H1 (cell line): ENCODE data around the gene EXD3. TPM values are rescaled to one million over a fixed set of nuclear protein-coding genes. Genes with fewer than 3 reads are reported as not detected.

Source experiments
- CBX5 ChIP-seq: fragments of 300-800, 300-1000 bp; sonication (generic); IDR thresholded peaks from 2 replicates; pipeline ENCODE4 v1.7.1; 2016; ENCODE audit warnings: antibody characterized with exemption, low read length, low read depth
- HDAC6 ChIP-seq: IDR thresholded peaks from one replicate; pipeline ENCODE4 v1.7.1; 2012; ENCODE audit warnings: low read depth, mild to moderate bottlenecking, inconsistent platforms, low read length, moderate library complexity
- ZNF274 ChIP-seq: IDR thresholded peaks from 2 replicates; pipeline ENCODE4 v1.7.0; 2012; ENCODE audit warnings: low read length, borderline replicate concordance; ENCODE audit errors: extremely low read depth
- polyA plus RNA-seq, 7 experiments: library from polyadenylated mRNA; depleted of rRNA in 3 of 7; stranded (reverse) in 5 of 7; unstranded in 2 of 7; fragments of >200 nt in 5 of 7; fragments of 200-250 nt in 2 of 7; gene quantifications; 1 replicate in 5 of 7; 2 replicates in 1 of 7; 4 replicates in 1 of 7; pipeline versions ENCODE4 v1.2.1 to v1.2.3, GENCODE V29; 2011 to 2013; ENCODE audit warnings: missing spikeins in 2 of 7, mixed read lengths in 2 of 7
- total RNA-seq: library from RNA; stranded (reverse); fragmentation: NEBNext Ultra II Directional; extraction: Animal tissue kit (Norgen Biotek cat#: 25700); gene quantifications from 2 replicates; pipeline ENCODE4 v1.2.1, GENCODE V29; 2021
- TF ChIP-seq, protein P1 (sequence below): IDR thresholded peaks from 2 replicates; pipeline ENCODE4 v1.6.1; 2011; ENCODE audit warnings: low read depth, mild to moderate bottlenecking, low read length; ENCODE audit not compliant: insufficient read depth

EXD3 gene
- total and polyA plus RNA-seq, 2 of the 8 experiments (the other 6 are each of a cell fraction or from before 2014, with no cell fraction given) = 7.2 to 9.4 TPM

DNA sequence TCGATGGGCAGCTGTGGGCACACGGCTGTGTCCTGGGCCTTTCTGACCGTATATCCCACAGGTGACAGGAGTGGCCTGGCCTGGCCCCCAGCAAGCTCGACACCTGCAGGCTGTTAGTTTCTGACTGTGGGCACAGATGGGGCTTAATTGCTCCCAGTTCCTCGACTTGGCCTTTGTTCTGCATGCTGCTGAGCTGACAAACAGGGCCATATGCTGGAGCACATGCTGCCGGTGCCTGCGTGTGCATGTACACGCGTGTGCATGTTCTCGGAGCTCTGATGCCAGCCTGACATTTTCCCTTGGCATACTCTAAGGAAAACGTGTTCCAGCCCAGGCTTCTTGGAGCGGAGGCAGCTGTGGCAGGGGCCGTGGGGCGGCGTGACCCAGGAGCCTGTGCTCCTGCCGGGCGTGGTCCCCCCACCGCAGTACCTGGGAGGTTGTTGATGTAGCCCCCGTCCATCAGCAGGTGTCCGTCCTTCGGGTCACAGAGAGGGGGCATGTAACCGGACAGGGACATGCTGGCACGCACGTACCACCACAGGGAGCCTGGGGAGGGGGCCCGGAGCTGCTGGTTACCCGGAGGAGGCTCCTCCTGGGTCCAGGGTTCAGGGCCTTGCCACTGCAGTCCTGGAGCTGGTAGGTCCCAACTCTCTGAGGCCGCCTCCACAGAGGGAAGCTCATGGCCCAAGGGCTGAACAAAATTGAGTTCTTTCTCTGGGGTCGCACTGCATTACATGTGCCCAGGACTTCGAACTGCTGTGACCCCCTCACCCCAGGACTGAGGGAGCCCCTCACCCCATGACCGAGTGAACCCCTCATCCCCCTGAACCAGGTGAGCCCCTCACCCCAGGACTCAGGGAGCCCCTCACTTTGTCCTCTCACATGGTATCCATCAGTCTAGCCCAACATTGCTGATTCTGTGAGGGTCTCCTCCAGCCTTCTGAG is 40.3 kb upstream of the EXD3 start (continued):
- TF ChIP-seq CBX5 (no peak), HDAC6 (no peak), ZNF274 (no peak)
- TF ChIP-seq, protein P1, sequence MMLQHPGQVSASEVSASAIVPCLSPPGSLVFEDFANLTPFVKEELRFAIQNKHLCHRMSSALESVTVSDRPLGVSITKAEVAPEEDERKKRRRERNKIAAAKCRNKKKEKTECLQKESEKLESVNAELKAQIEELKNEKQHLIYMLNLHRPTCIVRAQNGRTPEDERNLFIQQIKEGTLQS = no peak
